Fibroblast of skin of right quadriceps (primary cell): ENCODE measurements around the gene JRKL.
A peak's percentile ranks its signal among the peaks of the same experiment; 100 is the strongest.
"Not testable (repeated sequence)": the region's sequence is repeated elsewhere in the genome, so short reads cannot be mapped to it uniquely, and the experiment has no call there.

Experiments
- DNase-seq: peaks from one replicate; pipeline ENCODE4 v3.0.0-alpha.2; 2013

The JRKL gene

GRCh38 chr11:96396637-96397036 lies 6.8 kb downstream of the JRKL start:
- no peak for DNase-seq

- no peak for DNase-seq
Observed at GRCh38 chr11:96397863-96398262, 8.1 kb downstream of the JRKL start.

GRCh38 chr11:96400697-96401096 lies 10.9 kb downstream of the JRKL start:
- no peak for DNase-seq

- DNase-seq = not testable (repeated sequence)
Observed at GRCh38 chr11:96411412-96411811, 21.6 kb downstream of the JRKL start.

- no peak for DNase-seq
Observed at GRCh38 chr11:96412761-96413381, 23.1 kb downstream of the JRKL start.

- DNase-seq = no peak
Observed at GRCh38 chr11:96413408-96413807, 23.6 kb downstream of the JRKL start.

GRCh38 chr11:96424693-96425092 lies 34.9 kb downstream of the JRKL start:
- peak; percentile 76 for DNase-seq

- DNase-seq = no peak
Observed at GRCh38 chr11:96430668-96431067, 40.9 kb downstream of the JRKL start.

- DNase-seq = not testable (repeated sequence)
Observed at GRCh38 chr11:96432654-96433053, 42.8 kb downstream of the JRKL start.
